Duodenal mucosa (tissue), 2 donors: ENCODE results near the gene PSMC4.

Source experiments
- H3K27ac ChIP-seq: one replicate; pipeline ENCODE4 v1.7.0; 2013; ENCODE audit warnings: low read depth, low read length
- H3K27me3 ChIP-seq, 2 donors: one replicate each; pipeline ENCODE4 v1.7.0; 2013; ENCODE audit warnings: low read length in 2 of 2, control low read depth in 1 of 2; ENCODE audit not compliant: insufficient read depth in 2 of 2, control insufficient read depth in 1 of 2
- H3K36me3 ChIP-seq, 2 donors: one replicate each; pipeline ENCODE4 v1.7.0; 2013; ENCODE audit warnings: low read length in 2 of 2, control low read depth in 1 of 2; ENCODE audit not compliant: insufficient read depth in 2 of 2, control insufficient read depth in 1 of 2
- H3K4me1 ChIP-seq, 2 donors: one replicate each; pipeline ENCODE4 v1.7.0; 2013; ENCODE audit warnings: low read length in 2 of 2, control low read depth in 1 of 2; ENCODE audit not compliant: insufficient read depth in 2 of 2, control insufficient read depth in 1 of 2
- H3K4me3 ChIP-seq, 2 donors: one replicate each; pipeline ENCODE4 v1.7.0; 2013; ENCODE audit warnings: low read length in 2 of 2, low read depth in 1 of 2
- H3K9ac ChIP-seq, 2 donors: one replicate each; pipeline ENCODE4 v1.7.0; 2013; ENCODE audit warnings: low read length in 2 of 2, low read depth in 1 of 2
- H3K9me3 ChIP-seq, 2 donors: one replicate each; pipeline ENCODE4 v1.7.0; 2013; ENCODE audit warnings: low read length in 2 of 2, control low read depth in 1 of 2; ENCODE audit not compliant: control insufficient read depth in 1 of 2

PSMC4 gene

DNA sequence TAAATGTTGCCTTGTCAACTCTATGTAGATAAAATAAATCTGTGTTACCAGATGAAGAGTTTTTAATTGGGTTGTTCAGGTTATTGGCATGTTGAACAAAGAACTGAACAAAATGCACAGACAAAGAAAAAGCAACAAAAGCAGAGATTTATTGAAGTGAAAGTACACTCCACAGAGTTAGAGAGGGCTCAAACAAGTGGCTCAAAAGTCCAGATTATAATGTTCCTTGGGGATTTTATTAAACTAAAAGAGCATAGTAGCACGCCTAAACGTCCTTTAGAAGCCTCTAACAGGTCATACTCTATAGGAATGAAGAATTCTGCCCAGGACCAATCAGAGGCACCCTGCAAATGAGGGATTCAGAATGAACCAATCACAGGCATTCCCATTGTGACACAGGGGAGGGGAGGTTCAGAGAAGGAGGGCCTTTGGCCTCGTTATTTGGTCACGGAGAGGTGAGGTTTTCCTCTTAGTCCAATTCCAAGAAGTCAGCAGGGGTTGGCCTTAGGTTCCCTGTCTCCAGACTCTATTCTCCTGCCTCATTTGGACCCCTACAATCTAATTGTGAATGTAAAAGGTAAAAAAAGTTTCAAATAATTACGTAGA is 12.8 kb downstream of the PSMC4 start:
- Histone ChIP-seq H3K36me3 (peaks cover 9 to 43% of the 10 kb centered on the region in 2 donors), H3K27me3 (no peaks in the 10 kb centered on the region), H3K9me3 (peaks cover 6 to 19% of the 10 kb centered on the region in 2 donors), H3K4me3 (no peak overlapping the region), H3K27ac (no peak overlapping the region), H3K4me1 (no peaks in the 10 kb centered on the region), H3K9ac (no peak overlapping the region)

GRCh38 chr19:39986643-39987042 is 15.7 kb downstream of the PSMC4 start:
- H3K27me3 ChIP-seq, result no peaks in the 10 kb centered on the region
- no peak overlapping the region for H3K4me3 ChIP-seq
- H3K9me3 ChIP-seq, result peaks cover 6 to 19% of the 10 kb centered on the region in 2 donors
- H3K9ac ChIP-seq, result no peak overlapping the region
- no peak overlapping the region for H3K27ac ChIP-seq
- H3K4me1 ChIP-seq, result no peaks in the 10 kb centered on the region
- peaks cover 5 to 15% of the 10 kb centered on the region in 2 donors for H3K36me3 ChIP-seq

DNA sequence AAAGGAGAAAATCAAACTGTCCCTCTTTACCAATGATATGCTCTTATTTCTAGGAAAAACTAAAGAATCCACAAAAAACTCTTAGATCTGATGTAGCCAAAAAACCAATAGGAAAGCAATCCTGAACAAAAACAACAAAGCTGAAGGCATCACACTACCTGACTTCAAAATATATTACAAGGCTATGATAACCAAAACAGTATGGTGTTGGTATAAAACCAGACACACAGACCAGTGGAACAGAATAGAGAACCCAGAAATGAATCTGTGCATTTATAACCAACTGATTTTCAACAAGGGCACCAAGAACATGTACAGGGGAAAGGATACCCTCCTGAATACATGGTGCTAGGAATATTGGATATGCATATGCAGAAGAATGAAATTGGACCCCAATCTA is 16.2 kb downstream of the PSMC4 start:
- peaks cover 6 to 19% of the 10 kb centered on the region in 2 donors for H3K9me3 ChIP-seq
- no peak overlapping the region for H3K4me3 ChIP-seq
- H3K27ac ChIP-seq, result no peak overlapping the region
- no peaks in the 10 kb centered on the region for H3K4me1 ChIP-seq
- no peaks in the 10 kb centered on the region for H3K27me3 ChIP-seq
- no peak overlapping the region for H3K9ac ChIP-seq
- peaks cover 5 to 11% of the 10 kb centered on the region in 2 donors for H3K36me3 ChIP-seq

DNA sequence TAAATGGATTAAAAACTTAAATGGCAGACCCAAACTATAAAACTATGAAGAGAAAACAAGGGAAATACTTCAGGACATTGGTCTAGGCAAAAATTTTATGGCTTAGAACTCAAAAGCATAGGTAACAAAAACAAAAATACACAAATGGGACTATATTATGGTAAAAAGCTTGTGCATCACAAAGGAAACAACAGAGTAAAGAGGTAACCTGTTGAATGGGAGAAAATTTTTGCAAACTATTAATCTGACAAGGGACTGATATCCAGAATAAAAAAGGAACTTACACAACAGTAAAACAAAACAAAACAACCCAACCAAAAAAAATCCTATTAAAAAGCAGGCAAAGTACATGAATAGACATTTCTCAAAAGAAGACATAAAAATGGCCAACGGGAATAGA is 16.6 kb downstream of the PSMC4 start:
- H3K4me3 ChIP-seq, result no peak overlapping the region
- H3K27ac ChIP-seq, result no peak overlapping the region
- H3K27me3 ChIP-seq, result no peaks in the 10 kb centered on the region
- peaks cover 6 to 19% of the 10 kb centered on the region in 2 donors for H3K9me3 ChIP-seq
- H3K36me3 ChIP-seq, result peaks cover 5 to 7% of the 10 kb centered on the region in 2 donors
- no peak overlapping the region for H3K9ac ChIP-seq
- H3K4me1 ChIP-seq, result no peaks in the 10 kb centered on the region

DNA sequence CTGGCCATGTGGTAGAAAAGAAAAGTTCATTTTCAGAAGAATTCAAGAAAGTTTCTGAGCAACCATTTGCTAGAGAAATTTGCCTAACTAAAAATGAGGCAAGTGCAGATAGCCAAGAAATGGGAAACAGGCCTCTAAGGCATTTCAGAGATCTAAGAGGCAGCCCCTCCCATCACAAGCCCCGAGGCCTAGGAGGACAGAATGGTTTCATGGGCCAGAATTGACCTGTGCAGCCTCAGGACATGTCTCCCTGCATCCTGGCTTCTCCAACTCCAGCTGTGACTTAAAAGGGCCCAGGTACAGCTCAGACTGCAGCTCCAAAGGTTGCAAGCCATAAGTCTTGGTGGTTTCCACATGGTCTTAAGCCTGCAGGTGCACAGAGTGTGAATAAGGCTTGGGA is 22.6 kb downstream of the PSMC4 start:
- Histone ChIP-seq H3K4me3 (no peak overlapping the region), H3K9me3 (peaks cover 0 to 5% of the 10 kb centered on the region in 2 donors), H3K36me3 (no peaks in the 10 kb centered on the region), H3K27ac (no peak overlapping the region), H3K9ac (no peak overlapping the region), H3K27me3 (no peaks in the 10 kb centered on the region), H3K4me1 (peaks cover 10 to 22% of the 10 kb centered on the region in 2 donors)

DNA sequence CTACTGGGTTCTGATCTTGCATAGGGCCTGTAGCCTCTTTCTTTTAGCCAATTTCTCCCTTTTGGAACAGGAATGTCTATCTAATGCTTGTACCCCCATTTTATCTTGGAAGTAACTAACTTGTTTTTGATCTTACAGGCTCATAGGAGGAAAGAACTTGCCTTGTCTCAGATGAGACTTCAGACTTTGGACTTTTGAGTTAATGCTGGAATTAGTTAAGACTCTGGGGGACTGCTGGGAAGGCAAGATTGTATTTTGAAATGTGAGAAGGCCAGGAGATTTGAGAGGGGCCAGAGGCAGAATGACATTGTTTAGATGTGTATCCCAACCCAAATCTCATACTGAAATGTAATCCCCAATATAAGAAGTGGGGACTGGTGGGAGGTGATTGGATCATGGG is 23.4 kb downstream of the PSMC4 start:
- H3K4me3 ChIP-seq, result peak overlapping the region in 1 of 2 donors; percentile 18
- peaks cover 10 to 22% of the 10 kb centered on the region in 2 donors for H3K4me1 ChIP-seq
- H3K9me3 ChIP-seq, result peaks cover 0 to 5% of the 10 kb centered on the region in 2 donors
- no peaks in the 10 kb centered on the region for H3K27me3 ChIP-seq
- no peaks in the 10 kb centered on the region for H3K36me3 ChIP-seq
- H3K9ac ChIP-seq, result no peak overlapping the region
- no peak overlapping the region for H3K27ac ChIP-seq

- Histone ChIP-seq H3K27ac (no peak overlapping the region), H3K9me3 (peaks cover 0 to 5% of the 10 kb centered on the region in 2 donors), H3K36me3 (no peaks in the 10 kb centered on the region), H3K4me1 (peaks cover 10 to 22% of the 10 kb centered on the region in 2 donors), H3K27me3 (no peaks in the 10 kb centered on the region), H3K9ac (no peak overlapping the region), H3K4me3 (peak overlapping the region; percentile 93 to 94)
Measured at GRCh38 chr19:39995794-39996193, 24.8 kb downstream of the PSMC4 start.

GRCh38 chr19:39996218-39996810 is 25.3 kb downstream of the PSMC4 start:
- Histone ChIP-seq H3K27me3 (no peaks in the 10 kb centered on the region), H3K9ac (peak overlapping the region; percentile 65 to 87), H3K36me3 (no peaks in the 10 kb centered on the region), H3K4me1 (peaks cover 10 to 22% of the 10 kb centered on the region in 2 donors), H3K9me3 (peaks cover 0 to 5% of the 10 kb centered on the region in 2 donors), H3K4me3 (peak overlapping the region; percentile 93 to 94), H3K27ac (peak overlapping the region; percentile 59)

DNA sequence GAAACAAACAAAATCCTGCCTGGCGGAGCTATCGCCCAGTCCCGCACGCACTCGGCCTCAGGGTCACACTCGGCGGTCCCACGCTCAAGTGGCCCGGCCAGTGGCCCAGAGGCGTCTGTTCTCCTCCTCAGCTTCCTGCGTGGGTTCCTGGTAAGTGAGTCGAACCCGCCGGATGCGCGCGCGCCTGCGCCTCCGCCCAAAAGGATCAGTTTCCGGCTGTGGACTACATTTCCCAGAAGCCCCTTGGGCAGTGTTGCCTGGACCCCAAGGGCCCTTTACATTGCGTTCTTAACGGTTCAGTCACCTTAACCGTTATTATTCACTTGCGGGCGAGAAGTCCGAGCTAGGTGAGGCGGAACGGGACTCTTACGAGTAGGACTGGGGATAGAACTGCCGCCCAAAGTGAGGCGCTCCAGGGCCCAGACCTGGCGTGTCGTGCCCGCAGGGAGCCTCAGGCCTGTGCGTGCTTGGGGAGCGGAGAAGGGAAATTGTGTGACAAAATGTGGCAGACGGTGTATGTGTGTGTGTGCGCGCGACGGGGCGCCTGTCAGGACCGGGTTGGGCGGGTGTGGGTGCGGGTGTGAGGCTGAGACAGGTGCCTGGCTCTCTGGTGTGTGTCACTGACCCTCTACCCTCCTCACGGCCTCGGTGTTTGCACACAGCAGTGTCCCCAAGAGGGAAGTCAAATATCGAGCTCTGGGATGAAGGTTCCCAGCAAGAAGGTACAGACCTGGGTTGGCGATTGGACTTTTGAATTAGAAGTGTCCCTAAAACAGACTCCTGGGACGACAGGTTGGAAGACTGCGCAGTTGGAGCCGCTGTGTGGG is 26.1 kb downstream of the PSMC4 start, which contains the start of gene ZNF546:
ZNF546 (plus strand) TSS at position 250 of the 827 bp plus-strand sequence. CDS start 1,267 bp downstream, outside the sequence.
- H3K9ac ChIP-seq, result peak within 1 kb of the TSS; percentile 65 to 87
- peaks cover 0 to 5% of the 10 kb centered on the region in 2 donors for H3K9me3 ChIP-seq
- H3K27me3 ChIP-seq, result no peaks in the 10 kb centered on the region
- H3K36me3 ChIP-seq, result no peaks in the 10 kb centered on the region
- peak within 1 kb of the TSS; percentile 93 to 94 for H3K4me3 ChIP-seq
- peaks cover 10 to 22% of the 10 kb centered on the region in 2 donors for H3K4me1 ChIP-seq
- H3K27ac ChIP-seq, result peak within 1 kb of the TSS; percentile 68
